ENCODE measurements around the gene FCMR.
A peak's percentile ranks its signal among the peaks of the same experiment; 100 is the strongest.
"Not testable (repeated sequence)": the region's sequence is repeated elsewhere in the genome, so short reads cannot be mapped to it uniquely, and the experiment has no call there.

FCMR gene

GRCh38 chr1:206924592-206925105 is 2.9 kb upstream of the FCMR start:
- intact Hi-C loops (cut with DNase I) = no loop called here
- no peak for DNase-seq

GRCh38 chr1:206923961-206924557 is 2.3 kb upstream of the FCMR start:
- intact Hi-C loops (cut with DNase I); DNase-seq: not testable (repeated sequence)

- DNase-seq = peak in 1 of 10 donors; percentile 32
- intact Hi-C loops (cut with DNase I) = no loop called here
These were observed 1.5 kb upstream of the FCMR start for GRCh38 chr1:206923009-206923960.

- intact Hi-C loops (cut with DNase I) = no loop called here
- peak in 1 of 10 donors; percentile 66 for DNase-seq
These were observed 783 bp upstream of the FCMR start for GRCh38 chr1:206922524-206922923.

- no peak for DNase-seq
- intact Hi-C loops (cut with DNase I) = no loop called here
These were observed 3.7 kb downstream of the FCMR start for GRCh38 chr1:206918076-206918475.

- intact Hi-C loops (cut with DNase I) = no loop called here
These were observed 5.6 kb downstream of the FCMR start for GRCh38 chr1:206916000-206916709.

GRCh38 chr1:206915030-206915735 is 6.6 kb downstream of the FCMR start:
- DNase-seq = no peak
- intact Hi-C loops (cut with DNase I) = no loop called here

More at GRCh38 chr1:206916000-206916709, 5.6 kb downstream of the FCMR start:
- no peak for DNase-seq

- DNase-seq = no peak
- intact Hi-C loops (cut with DNase I) = loop anchor here (2.0 kb wide), 3 partner anchors 179 to 279 kb away; partner anchors contain the start of gene DYRK3
These were observed 7.8 kb downstream of the FCMR start for GRCh38 chr1:206913766-206914537.

GRCh38 chr1:206912445-206913095 is 9.2 kb downstream of the FCMR start:
- peak in 8 of 10 donors; percentile 60 to 93 (median 74) for DNase-seq
- intact Hi-C loops (cut with DNase I) = loop anchor here (2.0 kb wide), 3 partner anchors 178 to 278 kb away; partner anchors contain the start of gene DYRK3

- intact Hi-C loops (cut with DNase I) = no loop called here
- DNase-seq = peak in 1 of 10 donors; percentile 14
These were observed 10.6 kb downstream of the FCMR start for GRCh38 chr1:206911064-206911663.

GRCh38 chr1:206909883-206910318 is 11.8 kb downstream of the FCMR start:
- intact Hi-C loops (cut with DNase I) = no loop called here
- DNase-seq = no peak

- intact Hi-C loops (cut with DNase I) = no loop called here
- peak in 1 of 10 donors; percentile 81 for DNase-seq
These were observed 12.4 kb downstream of the FCMR start for GRCh38 chr1:206909161-206909882.

- DNase-seq = no peak
- intact Hi-C loops (cut with DNase I) = no loop called here
These were observed 13.7 kb downstream of the FCMR start for GRCh38 chr1:206908038-206908437.

GRCh38 chr1:206907304-206907991 is 14.3 kb downstream of the FCMR start:
- intact Hi-C loops (cut with DNase I) = no loop called here
- no peak for DNase-seq

GRCh38 chr1:206905295-206906164 is 16.2 kb downstream of the FCMR start:
- intact Hi-C loops (cut with DNase I) = no loop called here
- no peak for DNase-seq

Data from posterior cingulate gyrus (tissue), 11 donors.